H7 (cell line): ENCODE measurements around the gene TRPC4AP. TPM values are rescaled to one million over a fixed set of nuclear protein-coding genes. Genes with fewer than 3 reads are reported as not detected.

Experiments
- DNase-seq: peaks from one replicate; pipeline ENCODE4 v3.0.0; 2012
- H3K27me3 ChIP-seq: 2 replicates; pipeline ENCODE4 v1.6.0; 2011; ENCODE audit warnings: mild to moderate bottlenecking, low read length; ENCODE audit not compliant: control insufficient read depth, insufficient read depth
- H3K36me3 ChIP-seq: replicated peaks from 2 replicates; pipeline ENCODE4 v1.5.1; 2011; ENCODE audit warnings: low read length; ENCODE audit not compliant: control insufficient read depth, insufficient read depth
- H3K4me3 ChIP-seq: 2 replicates; pipeline ENCODE4 v1.5.1; 2011; ENCODE audit warnings: low read depth, mild to moderate bottlenecking, control low read depth, low read length, moderate library complexity; ENCODE audit not compliant: insufficient read depth
- total RNA-seq: library from RNA; depleted of rRNA; stranded (reverse); fragments of >200 nt; shearing (Covaris generic); gene quantifications from 2 replicates; pipeline ENCODE4 v1.2.3, GENCODE V29; 2014

TRPC4AP gene
- total RNA-seq, 1 experiment from 2014 or later, result 63.8 TPM

DNA sequence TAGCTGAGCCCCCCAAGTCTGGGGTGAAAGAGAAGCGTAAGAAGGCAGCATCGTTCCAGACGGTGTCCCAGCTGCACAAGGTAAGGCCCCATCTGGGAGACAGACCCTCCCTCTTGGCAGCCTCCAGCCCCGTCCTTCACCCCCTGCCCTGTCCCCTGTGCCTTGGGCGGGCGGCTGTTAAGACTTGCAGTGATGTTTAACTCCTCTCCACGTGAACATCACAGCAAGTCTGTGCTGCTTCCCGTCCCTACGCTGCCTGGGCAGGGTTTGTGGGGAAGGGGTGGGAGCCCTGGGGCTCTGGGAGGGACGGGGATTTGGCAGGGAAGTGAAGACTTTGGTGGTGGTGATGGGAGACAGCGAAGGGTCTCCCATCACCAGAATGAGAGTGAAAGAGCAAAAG is 102.4 kb downstream of the TRPC4AP start:
- no peaks in the 10 kb centered on the region for H3K36me3 ChIP-seq
- no peak overlapping the region for H3K4me3 ChIP-seq
- DNase-seq, result peak; percentile 50
- H3K27me3 ChIP-seq, result 0 out of 2 replicates have a peak, but pooled peaks cover 1% of the 10 kb centered on the region

- DNase-seq, result no peak
- Histone ChIP-seq H3K36me3 (no peaks in the 10 kb centered on the region), H3K4me3 (no peak overlapping the region), H3K27me3 (0 out of 2 replicates have a peak, but pooled peaks cover 1% of the 10 kb centered on the region)
Observed at GRCh38 chr20:34989670-34990069, 102.9 kb downstream of the TRPC4AP start.

DNA sequence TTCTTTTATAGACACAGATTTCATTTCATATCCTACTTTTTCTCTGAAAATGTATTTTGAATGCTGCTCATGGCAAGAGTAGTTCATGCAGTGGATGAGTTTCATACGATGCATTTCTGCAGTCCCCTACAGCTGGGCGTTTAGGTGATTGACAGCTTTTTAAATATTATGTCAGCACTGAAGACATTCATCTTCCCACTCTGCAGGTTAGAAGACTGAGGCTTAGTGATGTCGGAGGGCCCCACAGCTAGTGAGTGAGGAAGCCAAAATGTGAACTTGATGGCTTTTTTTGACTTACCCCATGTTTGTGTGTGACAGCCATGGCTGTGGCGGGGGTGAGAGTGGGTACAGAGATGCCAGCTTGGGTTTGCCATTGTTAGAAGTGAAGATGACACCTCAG is 103.5 kb downstream of the TRPC4AP start:
- Histone ChIP-seq H3K4me3 (no peak overlapping the region), H3K36me3 (no peaks in the 10 kb centered on the region), H3K27me3 (0 out of 2 replicates have a peak, but pooled peaks cover 1% of the 10 kb centered on the region)
- no peak for DNase-seq

- H3K36me3 ChIP-seq, result no peaks in the 10 kb centered on the region
- no peak overlapping the region for H3K4me3 ChIP-seq
- no peak for DNase-seq
- peaks cover 3% of the 10 kb centered on the region; the same call in 1 of the 2 replicates for H3K27me3 ChIP-seq
Observed at GRCh38 chr20:34988191-34988540, 104.4 kb downstream of the TRPC4AP start.

GRCh38 chr20:34987288-34988190 is 105.1 kb downstream of the TRPC4AP start:
- Histone ChIP-seq H3K4me3 (no peak overlapping the region), H3K27me3 (peaks cover 3% of the 10 kb centered on the region; the same call in 1 of the 2 replicates), H3K36me3 (no peaks in the 10 kb centered on the region)
- no peak for DNase-seq

DNA sequence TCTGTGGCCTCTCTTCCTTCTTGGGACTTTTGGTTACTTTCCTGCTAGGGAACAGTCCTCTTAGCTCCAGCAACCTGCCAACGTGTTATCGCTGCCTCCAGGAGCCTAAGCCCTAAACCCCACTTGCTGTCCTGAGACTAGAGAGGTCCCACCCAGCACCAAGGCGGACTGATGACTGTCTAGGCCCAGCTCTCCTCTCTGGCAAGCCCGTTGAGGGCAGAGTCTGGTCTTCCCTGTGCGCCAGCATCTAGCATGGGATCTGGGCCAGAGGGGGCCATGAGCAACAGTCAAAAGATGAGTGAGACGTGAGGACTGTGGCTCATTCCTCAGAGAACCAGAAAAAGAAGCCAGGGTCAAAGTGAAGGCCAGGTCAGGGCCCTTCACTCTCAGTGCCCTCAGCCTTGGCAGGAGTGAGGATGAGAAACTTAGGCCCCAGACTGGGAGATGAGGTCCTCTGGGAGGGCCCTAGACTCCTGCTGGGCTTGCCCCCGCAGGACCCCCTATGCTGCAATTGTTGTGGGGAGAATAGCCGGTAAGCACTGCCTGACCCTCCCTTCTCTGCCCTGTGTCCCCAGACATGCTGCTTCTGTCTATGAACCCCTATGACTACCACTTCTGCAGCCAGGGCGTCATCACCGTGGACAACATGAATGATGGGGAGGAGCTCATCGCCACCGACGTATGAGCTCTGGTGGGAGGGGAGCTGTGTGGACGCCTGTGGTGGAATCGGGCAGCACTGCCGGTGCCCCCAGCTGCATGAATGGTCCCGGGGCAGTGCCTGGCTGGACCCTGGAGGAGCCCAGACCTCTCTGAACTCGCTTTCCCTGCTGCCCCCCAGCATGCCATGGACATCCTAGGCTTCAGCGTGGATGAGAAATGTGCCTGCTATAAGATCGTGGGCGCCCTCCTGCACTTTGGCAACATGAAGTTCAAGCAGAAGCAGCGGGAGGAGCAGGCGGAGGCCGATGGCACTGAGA is 106.0 kb downstream of the TRPC4AP start:
- Histone ChIP-seq H3K4me3 (no peak overlapping the region), H3K27me3 (peaks cover 3% of the 10 kb centered on the region; the same call in 1 of the 2 replicates), H3K36me3 (no peaks in the 10 kb centered on the region)
- no peak for DNase-seq

DNA sequence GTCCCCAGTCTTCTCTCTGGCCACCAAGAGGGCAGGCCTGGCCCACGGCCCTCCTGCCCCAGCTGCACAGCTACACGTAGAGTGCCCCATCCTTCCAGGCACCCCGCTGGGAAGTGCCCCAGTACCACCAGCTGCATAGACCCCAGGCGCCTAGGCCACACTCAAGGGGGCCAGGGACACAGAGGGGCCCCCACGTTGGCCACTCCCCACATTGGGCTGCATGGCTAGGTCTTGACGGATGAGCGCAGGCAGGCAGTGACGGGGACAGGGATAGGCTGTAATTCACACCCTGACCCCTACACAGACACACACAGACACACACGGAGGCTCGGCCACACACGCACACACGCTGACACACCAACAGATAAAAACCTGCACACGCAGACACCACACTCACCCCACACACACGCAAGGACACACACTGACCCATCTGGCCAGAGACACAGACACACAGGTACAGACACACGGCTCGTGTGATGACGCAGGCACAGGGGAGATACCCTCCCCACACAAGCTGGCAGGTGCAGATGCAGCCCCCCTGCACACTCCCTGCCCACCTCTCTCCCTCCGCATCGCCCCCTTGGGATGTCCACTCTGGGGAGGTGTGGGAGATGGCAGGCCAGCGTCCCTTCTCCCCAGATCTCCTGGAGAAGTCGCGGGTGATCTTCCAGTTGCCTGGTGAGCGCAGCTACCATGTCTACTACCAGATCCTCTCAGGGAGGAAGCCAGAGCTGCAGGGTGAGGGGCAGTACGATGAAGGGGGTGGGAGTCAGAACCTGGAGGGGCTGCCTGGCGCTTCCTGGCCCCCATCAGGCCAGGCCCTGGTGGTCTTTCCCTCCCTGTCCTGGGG is 106.9 kb downstream of the TRPC4AP start:
- H3K36me3 ChIP-seq, result no peaks in the 10 kb centered on the region
- no peak overlapping the region for H3K4me3 ChIP-seq
- peaks cover 3% of the 10 kb centered on the region; the same call in 1 of the 2 replicates for H3K27me3 ChIP-seq
- no peak for DNase-seq

DNA sequence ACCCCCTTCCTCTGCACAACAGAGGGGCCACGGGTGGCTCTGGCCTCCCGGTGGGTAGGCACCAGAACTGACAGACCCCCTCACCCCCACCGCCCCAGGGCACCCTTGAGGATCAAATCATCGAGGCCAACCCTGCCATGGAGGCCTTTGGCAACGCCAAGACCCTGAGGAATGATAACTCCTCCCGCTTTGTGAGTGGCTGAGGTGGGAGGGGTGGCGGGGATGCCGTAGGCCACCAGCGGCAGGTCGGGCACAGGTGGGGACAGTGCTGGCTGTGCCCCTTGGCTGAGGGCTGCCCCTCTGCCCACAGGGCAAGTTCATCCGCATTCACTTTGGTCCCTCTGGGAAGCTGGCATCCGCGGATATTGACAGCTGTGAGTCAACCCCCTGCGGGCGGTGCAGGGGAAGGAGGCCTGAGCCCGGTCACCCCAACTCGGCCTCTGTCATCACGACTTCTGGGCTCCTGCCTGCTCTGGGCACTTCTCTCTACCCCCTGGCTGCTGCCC is 107.8 kb downstream of the TRPC4AP start:
- peaks cover 3% of the 10 kb centered on the region; the same call in 1 of the 2 replicates for H3K27me3 ChIP-seq
- DNase-seq, result peak; percentile 72
- no peak overlapping the region for H3K4me3 ChIP-seq
- no peaks in the 10 kb centered on the region for H3K36me3 ChIP-seq

DNA sequence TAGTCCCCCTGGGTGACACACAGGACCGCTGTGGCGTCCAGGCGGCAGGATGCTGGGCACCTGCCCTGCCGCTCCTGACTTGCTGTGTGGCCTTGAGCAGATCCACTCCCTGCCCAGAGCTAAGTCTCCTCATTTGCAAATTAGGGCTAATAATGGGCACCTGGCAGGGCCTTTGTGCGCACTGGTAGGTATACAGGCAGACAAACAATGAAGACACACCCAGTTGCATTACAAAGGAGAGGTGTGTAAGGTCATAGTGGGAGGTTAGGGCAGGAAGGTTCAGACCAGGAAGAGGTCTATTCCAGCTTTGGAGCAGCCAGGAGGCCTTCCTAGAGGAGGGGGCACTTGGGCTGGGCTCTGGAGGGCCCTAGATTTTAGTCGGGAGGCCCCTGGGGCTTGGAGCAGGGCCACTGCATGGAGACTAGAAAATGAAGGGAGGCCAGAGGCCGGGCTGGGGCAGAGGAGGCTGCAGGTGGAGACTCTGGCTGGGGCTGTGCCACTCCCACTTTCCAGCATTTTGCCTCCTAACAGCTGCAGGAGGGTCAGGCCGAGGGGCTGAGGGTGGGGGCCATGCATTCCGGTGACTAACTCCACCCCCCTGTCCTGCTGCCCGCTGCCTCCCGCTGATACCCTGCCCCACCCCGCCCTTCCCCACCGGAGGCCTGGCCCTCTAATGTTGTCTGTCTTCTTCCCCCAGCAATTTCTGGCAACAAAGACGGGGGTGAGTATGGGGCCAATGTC is 108.4 kb downstream of the TRPC4AP start:
- peak; percentile 87 for DNase-seq
- no peak overlapping the region for H3K4me3 ChIP-seq
- H3K36me3 ChIP-seq, result no peaks in the 10 kb centered on the region
- peaks cover 3% of the 10 kb centered on the region; the same call in 1 of the 2 replicates for H3K27me3 ChIP-seq

- H3K27me3 ChIP-seq, result peaks cover 3% of the 10 kb centered on the region; the same call in 1 of the 2 replicates
- DNase-seq, result peak; percentile 61
- H3K4me3 ChIP-seq, result no peak overlapping the region
- no peaks in the 10 kb centered on the region for H3K36me3 ChIP-seq
Observed at GRCh38 chr20:34983089-34983820, 109.4 kb downstream of the TRPC4AP start.

GRCh38 chr20:34982270-34983088 is 110.1 kb downstream of the TRPC4AP start:
- Histone ChIP-seq H3K36me3 (no peaks in the 10 kb centered on the region), H3K4me3 (no peak overlapping the region), H3K27me3 (peaks cover 3% of the 10 kb centered on the region; the same call in 1 of the 2 replicates)
- DNase-seq, result no peak
